ENCODE measurements around the gene ROBO1.

GRCh38 chr3:79618883-79619282, 148.9 kb downstream of the ROBO1 start:
- TF ChIP-seq POLR2A (IDR thresholded peaks at IDR 0.05): no peak
- no peak for TF ChIP-seq CTCF (IDR thresholded peaks at IDR 0.05)

Measured in thyroid gland (tissue), 4 donors.